ENCODE data around the gene ADORA2B.

GRCh38 chr17:15912416-15912955 is 32.4 kb upstream of the ADORA2B start:
- no peak for TF ChIP-seq POLR2A (IDR thresholded peaks at IDR 0.05)
- TF ChIP-seq CTCF (IDR thresholded peaks at IDR 0.05) = no peak
- no peak for TF ChIP-seq POLR2AphosphoS5 (IDR thresholded peaks at IDR 0.05)
- no peak for TF ChIP-seq EP300 (IDR thresholded peaks at IDR 0.05; ENCODE audit: low read depth)
